GM18951 (cell line): ENCODE data around the gene LBH.

Experiments
- POLR2A ChIP-seq: IDR thresholded peaks from 4 replicates; pipeline ENCODE4 v1.6.1; 2011; ENCODE audit warnings: mild to moderate bottlenecking; ENCODE audit not compliant: insufficient read length, insufficient read depth; ENCODE audit errors: extremely low read depth
- in situ Hi-C: fragments of 300-500 bp; cut with MboI; formaldehyde crosslinking; loops from one replicate; pipeline ENCODE4 v1.12.0; 2022; ENCODE audit warnings: low sequenced_read_pairs, mixed read lengths, inconsistent platforms; ENCODE audit not compliant: unreplicated experiment

The LBH gene

DNA sequence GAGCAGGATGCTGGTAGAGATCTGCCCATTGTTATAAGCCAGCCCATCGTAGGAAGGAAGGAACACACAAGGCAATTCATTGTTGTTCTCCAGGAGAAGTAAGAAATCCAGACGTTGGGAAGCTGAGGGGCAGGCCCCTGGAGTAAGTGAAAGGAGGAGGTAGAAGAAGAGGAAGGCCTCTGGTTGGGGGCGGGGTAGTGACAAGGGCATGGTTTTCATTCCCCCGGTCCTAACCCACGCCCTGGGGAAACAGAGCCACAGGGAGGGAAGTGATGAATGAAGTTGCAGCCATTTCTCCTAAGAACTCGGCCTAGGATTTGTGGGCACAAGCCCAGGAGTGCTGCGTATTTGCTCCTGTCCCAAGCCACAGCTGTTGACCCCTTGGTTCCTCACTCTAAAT, 18.0 kb downstream of the LBH start:
- no peak for TF ChIP-seq POLR2A
- in situ Hi-C loops: no loop called here

DNA sequence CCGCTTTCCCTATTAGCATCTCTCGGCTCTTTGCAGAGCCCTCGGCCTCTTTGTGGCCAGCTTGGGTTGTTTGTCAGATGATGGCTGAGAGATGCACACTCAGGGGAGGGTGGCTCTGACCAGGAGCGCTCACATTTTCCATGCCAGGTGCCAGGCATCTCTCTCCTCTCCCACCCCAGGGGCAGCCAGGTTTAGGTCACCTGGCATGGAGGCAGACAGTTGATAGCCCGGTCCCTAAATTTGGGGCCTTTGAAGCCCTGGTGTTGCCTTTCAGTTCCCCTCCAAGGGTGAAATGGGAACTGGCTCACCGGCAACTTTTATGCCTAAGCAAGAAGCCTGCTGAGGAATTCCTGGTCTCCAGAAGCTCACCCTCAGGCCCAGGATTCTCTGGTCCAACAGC, 19.1 kb downstream of the LBH start:
- in situ Hi-C loops: no loop called here
- TF ChIP-seq POLR2A: no peak

DNA sequence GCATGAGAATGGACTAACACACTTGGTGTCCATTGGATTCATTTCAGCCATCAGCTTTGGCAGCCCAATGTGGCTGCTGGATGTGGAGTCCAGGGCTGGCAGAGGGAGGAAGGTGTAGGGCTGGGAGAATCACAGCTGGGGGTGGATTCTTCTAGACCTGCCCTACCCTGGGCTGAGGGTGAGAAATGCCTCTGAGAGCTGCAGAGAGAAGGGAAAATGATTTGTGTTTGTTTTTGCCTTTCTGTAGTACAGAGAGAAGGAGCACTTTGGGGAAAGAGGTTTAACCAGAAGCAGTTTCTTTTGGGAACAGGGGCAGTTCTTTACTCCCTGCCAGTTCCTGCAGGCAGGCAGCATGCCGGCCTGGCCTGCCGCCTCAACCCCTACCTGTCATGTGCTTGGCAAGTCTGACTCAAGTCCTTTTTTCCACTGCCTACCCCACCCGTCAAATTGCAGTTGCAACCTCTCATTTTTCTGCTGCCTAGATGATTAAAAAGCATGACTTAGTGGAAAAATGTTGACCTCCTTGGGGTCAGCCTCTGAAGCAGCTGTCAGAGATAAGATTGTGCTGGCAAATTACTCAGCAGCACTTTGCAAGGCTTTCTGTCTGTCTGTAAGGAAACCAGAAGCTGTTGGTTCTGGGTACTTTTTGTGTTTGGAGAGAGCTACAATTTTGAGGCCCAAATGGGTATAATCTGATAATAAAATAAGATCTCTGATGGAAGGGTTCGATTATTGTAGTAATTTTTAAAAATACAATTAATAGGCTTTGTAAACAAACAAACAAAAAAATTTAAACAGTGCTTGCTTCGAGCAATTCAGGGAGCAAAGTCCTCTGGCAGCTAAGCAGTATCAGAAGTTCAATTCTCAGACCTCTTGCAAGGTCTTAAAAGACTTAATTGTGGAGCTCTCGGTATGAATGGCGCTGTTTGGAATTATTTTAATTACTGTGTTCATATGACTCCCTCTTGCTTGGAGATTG, 21.7 kb downstream of the LBH start:
- TF ChIP-seq POLR2A: no peak
- in situ Hi-C loops: no loop called here

DNA sequence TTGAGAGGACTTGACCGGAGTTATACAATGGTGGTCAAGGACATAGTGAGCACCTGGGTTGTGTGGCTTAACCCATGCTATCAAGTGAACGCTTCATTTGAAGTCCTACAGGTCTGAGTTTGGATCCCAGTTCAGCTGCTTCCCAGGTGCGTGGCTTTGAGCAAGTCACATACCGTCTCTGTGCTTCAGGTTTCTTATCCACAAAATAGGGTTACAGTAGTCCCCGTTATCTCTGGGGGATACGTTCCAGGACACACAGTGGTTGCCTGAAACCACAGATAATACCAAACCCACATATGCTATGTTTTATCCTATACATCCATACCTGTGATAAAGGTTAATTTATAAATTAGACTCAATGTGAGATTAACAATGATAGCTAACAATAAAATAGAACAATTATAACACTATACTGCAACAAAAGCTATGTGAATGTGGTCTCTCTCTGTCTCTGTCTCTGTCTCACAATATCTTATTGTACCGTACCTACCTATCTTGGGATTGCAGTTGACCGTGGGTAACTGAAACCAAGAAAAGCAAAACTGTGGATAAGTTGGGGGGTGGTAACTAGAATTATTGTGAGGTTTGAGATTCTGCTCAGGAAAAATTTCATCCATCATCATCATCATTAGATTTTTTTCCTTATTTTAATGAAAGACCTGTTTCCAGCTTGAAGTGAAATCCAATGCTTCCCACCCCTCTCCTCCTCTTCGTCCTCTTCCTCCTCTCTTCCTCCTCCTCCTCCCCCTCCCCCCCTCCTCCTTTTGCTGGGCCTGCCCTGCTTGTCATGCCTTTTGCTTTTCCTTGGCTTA, 22.7 kb downstream of the LBH start:
- in situ Hi-C loops: no loop called here
- no peak for TF ChIP-seq POLR2A

DNA sequence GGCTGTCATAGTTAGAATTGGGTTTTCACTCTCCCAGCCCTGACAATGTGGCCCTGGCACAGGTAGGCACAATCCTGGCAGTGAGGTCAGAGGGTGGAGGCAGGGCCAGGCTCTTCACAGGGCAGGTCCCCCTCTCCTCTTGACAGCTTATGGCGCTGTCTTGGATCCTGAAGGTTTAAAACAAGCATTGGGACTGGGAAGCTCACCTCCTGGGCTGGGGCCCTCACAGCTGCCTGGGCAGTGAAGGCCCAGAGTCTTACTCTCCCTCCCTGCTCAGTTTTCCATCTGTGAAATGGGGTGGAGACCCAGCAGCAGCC, 23.3 kb downstream of the LBH start:
- in situ Hi-C loops: no loop called here
- TF ChIP-seq POLR2A: no peak

DNA sequence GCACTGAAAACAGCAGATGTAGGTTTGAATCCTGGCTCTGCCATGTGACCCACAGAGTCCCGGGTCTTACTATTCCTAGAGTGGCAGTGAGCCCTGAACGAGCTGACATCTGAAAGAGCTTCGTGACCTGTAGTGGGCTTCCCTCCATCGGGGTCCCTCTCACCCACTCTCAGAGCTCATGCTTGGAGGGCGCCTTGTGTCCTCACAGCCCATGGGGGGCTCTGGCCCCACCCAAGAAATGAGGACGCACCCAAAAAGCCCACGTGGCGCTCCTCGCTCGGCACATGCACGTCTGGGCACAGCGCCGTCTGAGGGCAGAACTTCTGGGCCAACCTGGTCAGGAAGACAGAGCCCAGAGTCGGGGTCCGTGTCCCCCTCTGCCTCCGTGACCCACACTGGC, 23.7 kb downstream of the LBH start:
- in situ Hi-C loops: no loop called here
- TF ChIP-seq POLR2A: no peak

DNA sequence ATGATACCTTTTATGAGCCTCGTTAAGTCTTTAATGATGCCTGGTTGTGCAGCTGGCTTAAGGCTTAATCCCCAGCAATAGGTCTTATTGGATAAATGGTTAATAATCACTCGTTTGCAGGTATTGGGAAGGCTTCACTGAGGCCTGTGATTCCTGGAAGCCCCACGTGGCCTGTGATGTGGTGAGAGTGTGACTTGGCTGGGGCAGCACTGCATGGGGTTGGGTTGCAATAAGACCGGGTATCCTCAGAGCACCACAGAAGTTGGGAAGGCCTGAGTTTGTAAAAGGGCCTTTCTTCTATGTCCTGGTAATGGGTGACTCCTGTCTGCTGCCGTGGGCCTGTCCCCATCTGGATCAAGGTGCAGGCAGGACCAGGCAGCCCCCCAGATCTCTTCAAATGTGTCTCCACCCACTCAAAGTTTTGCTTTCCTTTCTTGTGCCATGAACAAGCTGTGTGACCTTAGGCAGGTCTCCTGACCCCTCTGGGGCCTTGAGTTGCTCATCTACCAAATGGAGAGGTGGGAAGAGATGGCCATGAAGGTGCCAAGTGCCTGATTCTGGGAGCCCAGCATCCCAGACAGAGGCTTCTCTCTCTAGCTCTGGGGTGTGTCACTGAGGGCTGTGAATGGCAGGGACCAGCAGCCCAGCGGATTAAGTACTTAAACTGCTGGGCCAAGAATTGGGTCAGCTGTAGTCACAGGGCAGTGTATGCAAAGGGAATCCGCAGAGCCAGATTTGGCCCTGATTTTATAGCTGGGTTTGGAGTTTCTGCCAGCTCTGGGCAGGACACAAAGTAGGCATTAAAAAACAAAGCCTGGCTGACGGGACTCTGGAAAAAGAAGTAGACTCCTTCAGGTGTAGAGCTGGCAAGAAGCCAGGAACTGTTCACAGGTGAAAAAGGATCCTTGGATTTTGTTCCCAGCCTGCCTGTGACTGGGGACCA, 24.4 kb downstream of the LBH start:
- in situ Hi-C loops: no loop called here
- TF ChIP-seq POLR2A: no peak

DNA sequence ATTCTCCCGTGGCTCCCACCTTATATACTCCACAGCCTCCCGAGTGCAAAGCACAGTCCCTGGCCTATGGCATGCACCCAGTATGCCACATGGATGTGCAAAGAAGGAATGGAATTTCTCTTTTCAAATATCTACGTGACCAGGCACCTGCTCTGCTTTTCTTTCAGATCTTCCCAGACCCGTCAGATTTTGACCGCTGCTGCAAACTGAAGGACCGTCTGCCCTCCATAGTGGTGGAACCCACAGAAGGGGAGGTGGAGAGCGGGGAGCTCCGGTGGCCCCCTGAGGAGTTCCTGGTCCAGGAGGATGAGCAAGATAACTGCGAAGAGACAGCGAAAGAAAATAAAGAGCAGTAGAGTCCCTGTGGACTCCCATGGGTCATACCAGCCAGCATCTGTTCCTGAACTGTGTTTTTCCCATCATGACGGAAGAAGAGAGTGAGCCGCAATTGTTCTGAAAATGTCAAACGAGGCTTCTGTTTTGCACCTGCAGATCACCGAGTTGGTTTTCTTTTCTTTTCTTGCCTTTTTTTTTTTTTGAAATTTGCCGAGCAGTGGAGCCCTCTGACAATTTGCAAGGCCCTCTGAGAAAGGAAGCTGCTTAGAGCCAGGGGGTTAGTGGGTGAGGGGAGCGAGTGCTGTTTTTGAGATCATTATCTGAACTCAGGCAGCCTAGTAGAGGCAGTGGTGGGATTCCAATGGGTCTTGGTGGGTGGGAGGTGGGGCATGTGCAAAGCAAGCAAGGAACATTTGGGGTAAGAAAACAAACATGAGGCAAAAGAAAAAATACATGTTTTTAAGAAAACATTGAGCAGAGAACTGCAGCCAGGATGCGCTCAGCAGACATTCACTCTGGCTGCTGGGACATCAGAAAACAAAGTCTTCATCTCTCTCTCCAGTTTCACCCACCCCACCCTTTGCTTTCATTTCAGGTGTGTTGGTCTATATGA, 26.2 kb downstream of the LBH start:
- in situ Hi-C loops: no loop called here
- no peak for TF ChIP-seq POLR2A

DNA sequence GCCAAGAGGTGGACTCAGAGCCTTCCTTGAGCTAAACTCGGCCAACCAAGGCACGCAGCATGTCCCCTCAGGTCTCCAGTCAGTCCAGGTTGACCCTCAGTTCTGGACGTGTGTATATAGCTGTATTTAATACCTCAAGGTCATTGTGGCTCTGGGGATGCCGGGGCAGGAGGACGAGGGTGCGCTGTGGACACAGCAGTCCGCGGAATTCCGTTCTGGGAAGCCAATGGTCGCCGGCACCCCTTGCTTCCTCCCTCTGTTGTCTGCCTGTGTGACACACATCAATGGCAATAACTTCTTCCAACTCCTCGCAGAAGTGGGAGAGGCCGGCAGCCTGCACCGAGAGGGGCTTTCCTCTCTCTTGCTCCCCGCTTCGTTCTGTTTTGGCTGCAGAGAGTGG, 27.7 kb downstream of the LBH start:
- no peak for TF ChIP-seq POLR2A
- in situ Hi-C loops: no loop called here

DNA sequence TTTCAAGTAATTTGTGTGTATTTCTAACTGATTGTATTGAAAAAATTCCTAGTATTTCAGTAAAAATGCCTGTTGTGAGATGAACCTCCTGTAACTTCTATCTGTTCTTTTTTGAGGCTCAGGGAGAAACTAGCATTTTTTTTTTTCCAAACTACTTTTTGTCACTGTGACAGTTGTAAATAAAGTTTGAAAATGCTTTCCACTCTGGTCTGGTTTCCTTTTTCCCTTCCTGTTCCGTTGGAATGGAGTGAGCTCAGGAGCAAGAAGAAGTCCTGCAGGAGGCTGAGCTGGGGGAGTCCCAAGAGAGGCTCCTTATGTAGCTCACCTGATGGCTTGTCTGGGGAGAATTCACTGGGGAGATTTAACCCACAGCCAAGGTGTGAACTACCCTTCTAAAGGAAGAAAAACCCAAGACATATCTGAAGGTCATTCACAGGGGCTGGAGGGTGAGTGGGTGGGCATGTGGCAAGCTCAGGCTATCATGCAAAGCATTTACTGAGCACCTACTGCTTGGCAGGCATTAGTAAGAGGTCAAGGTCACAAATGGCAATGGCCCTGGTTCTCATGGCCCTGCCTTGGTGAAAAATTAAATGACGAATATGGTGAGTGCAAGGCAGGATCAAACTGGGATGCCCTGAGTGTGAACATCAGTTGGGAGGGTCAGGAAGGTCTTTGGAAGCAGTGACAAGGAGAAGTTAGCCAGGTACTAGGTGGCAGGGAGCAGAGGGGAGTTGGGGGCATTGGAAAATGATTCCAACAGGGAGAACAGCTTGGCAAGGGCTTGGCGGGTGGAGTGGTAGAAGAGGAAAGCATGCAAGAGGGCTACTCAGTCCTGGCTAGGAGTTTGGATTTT, 28.7 kb downstream of the LBH start:
- in situ Hi-C loops: no loop called here
- TF ChIP-seq POLR2A: no peak

DNA sequence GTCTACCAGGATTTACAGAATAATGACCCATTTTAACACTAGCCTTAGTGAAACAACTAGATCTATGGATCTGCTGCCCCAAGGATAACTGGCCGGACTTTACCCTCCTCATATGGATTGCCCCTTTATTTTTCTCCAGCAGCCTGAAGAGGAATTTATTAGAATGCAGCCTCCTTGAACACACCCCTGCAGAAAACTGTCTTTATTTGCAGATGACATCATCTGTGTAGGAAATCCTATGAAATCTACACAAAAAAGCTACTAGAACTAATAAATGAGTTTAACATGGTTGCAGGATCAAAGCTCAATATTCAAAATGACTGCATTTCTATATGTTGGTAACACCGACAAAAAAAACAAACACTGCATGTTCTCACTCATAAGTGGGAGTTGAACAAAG, 29.6 kb downstream of the LBH start:
- TF ChIP-seq POLR2A: no peak
- in situ Hi-C loops: no loop called here
